ENCODE measurements around the gene SLC7A8. TPM values are rescaled to one million over a fixed set of nuclear protein-coding genes. Genes with fewer than 3 reads are reported as not detected.

SLC7A8 gene
- total and polyA plus RNA-seq, 4 donors = 2.6 to 9.8 (median 5.4) TPM

GRCh38 chr14:23141706-23142444 is 41.6 kb downstream of the SLC7A8 start:
- 77% methylated on average over 7 of the region's 7 CpGs for WGBS
- Histone ChIP-seq H3K4me1 (ENCODE audit: control insufficient read depth in 4 of 4, insufficient read depth in 4 of 4, low read length in 3 of 4) (no peaks in the 10 kb centered on the region), H3K36me3 (ENCODE audit: control insufficient read depth in 4 of 4, insufficient read depth in 3 of 4, low read depth in 1 of 4, low read length in 3 of 4) (peaks cover 0 to 2% (median 1%) of the 10 kb centered on the region in 4 donors), H3K9me3 (ENCODE audit: control insufficient read depth in 4 of 4, low read length in 3 of 4) (no peaks in the 10 kb centered on the region), H3K9ac (ENCODE audit: low read depth in 1 of 2, low read length in 2 of 2) (no peak overlapping the region), H3K27me3 (ENCODE audit: control insufficient read depth in 4 of 4, insufficient read depth in 4 of 4, low read length in 3 of 4) (no peaks in the 10 kb centered on the region), H3K4me3 (ENCODE audit: low read depth in 1 of 3, low read length in 3 of 3) (no peak overlapping the region), H3K27ac (ENCODE audit: low read depth in 1 of 2, low read length in 2 of 2) (no peak overlapping the region)
- TF ChIP-seq ATF3 (IDR thresholded peaks at IDR 0.05) = no peak
- no peak for TF ChIP-seq RAD21 (IDR thresholded peaks at IDR 0.05)
- no peak for TF ChIP-seq TAF1 (conservative IDR thresholded peaks at IDR 0.05)
- TF ChIP-seq FOXA1 (IDR thresholded peaks at IDR 0.05) = no peak
- TF ChIP-seq HNF4A (conservative IDR thresholded peaks at IDR 0.05) = no peak
- TF ChIP-seq REST (IDR thresholded peaks at IDR 0.05) = no peak
- TF ChIP-seq HNF4G (IDR thresholded peaks at IDR 0.05) = no peak
- no peak for TF ChIP-seq EGR1 (IDR thresholded peaks at IDR 0.05; ENCODE audit: low read depth in 2 of 2)
- TF ChIP-seq SP1 (IDR thresholded peaks at IDR 0.05) = no peak
- no peak for TF ChIP-seq JUND (IDR thresholded peaks at IDR 0.05)
- TF ChIP-seq ZBTB33 (IDR thresholded peaks at IDR 0.05) = no peak
- TF ChIP-seq FOXA2 (IDR thresholded peaks at IDR 0.05) = no peak
- no peak for TF ChIP-seq RXRA (IDR thresholded peaks at IDR 0.05)
- TF ChIP-seq YY1 (IDR thresholded peaks at IDR 0.05) = no peak
- no peak for TF ChIP-seq NR2F2 (IDR thresholded peaks at IDR 0.05)
- TF ChIP-seq CTCF (IDR thresholded peaks at IDR 0.05; ENCODE audit: low read depth, low read length, missing input control) = no peak
- no peak for TF ChIP-seq GABPA (IDR thresholded peaks at IDR 0.05 in 1 of 2, conservative IDR thresholded peaks at IDR 0.05 in 1 of 2)
- no peak for TF ChIP-seq MAX (IDR thresholded peaks at IDR 0.05)
- no peak for DNase-seq (ENCODE audit: low spot score)

Data from liver (tissue), 9 donors.